ENCODE measurements around the gene U2AF1L4.

U2AF1L4 gene

GRCh38 chr19:35704218-35704617, 41.0 kb downstream of the U2AF1L4 start, which contains the start of gene ZBTB32:
TSS of gene ZBTB32 (plus strand) at chr19:35704558. CDS start at chr19:35714627, 10,069 bp downstream.
- ATAC-seq: no peak

- no peak for ATAC-seq
Observed at GRCh38 chr19:35703343-35703742, 41.9 kb downstream of the U2AF1L4 start.

DNA sequence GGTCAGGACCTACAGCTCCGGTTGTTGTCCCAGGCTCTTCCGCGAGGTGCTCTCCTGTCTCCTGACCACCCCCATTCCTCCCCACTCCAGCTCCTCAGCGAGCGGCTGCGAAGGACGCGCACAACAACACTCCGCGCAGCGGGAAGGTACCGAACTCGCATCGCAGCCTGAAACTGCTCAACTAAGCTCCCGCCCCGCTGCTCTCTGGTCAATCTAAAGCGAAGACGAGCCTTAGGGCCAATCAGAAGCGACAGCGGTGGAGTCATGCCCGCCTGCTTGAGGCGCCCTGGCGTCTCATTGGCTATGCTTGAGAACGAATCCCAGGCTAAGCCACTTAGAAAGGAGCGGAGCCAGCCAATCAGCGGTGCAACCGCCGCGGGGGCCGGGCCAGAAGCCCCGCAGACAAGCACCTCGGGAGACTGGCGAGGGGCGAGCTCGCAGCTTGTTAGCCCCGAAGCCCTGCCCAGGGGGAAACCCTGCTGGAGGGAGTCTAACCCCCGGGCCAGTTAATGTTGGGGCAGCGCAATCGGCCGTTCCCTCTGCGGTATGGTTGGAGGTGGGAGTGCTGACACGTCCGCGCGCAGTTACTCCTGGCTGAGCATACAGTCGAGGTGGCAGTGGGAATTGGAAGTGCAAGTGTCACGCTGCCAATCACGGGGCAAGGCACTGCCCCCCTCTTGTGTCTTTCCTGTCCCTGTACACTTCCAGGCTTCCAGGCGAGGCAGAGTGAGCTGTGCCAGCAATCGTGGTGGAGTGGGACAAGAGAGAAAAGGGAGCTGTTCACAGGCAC, 42.8 kb downstream of the U2AF1L4 start:
- peak; percentile 100 for ATAC-seq

DNA sequence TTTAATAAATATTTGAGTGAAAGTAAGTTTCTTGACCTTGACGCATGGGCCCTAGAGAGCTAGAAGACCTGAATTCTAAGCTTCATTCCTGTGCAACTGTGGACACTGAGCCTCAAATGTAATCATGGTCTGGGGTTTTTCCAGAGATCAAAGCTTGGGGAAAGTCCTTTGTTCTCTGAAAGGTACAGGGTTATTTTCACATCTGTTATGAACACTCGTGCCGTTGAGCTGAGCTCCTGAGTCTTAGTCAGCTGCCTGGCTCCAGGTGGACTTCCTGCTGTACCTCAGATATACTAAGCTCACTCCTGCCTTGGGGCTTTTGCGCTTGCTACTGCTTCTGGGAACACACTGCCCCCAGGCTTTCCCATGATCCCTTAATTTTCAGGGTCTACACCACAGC, 48.4 kb downstream of the U2AF1L4 start:
- ATAC-seq: peak; percentile 31 to 33

DNA sequence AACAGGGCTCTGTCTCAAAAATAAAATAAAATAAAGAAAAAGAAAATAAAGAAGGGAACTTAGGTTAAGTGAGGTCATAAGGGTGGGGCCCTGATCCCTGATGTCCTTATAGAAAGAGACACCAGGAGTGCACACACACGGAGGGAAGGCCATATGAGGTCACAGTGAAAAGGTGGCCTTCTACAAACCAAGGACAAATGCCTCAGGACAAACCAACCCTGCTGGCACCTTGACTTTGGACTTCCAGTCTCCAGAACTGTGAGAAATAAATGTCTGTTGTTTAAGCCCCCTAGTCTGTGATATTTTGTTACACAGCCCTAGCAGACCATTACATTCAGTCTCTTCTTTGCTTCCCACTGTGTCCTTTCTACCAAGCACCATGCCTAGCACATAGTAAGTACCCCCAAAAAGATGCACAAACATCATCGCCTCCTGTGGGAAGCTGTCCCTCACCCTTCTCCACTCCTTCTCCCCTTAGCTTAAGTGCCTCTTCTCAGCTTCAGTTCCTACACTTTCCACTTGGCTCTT, 49.3 kb downstream of the U2AF1L4 start:
- no peak for ATAC-seq

- peak; percentile 99 to 100 for ATAC-seq
Observed at GRCh38 chr19:35693835-35694599, 51.2 kb downstream of the U2AF1L4 start.

GRCh38 chr19:35693422-35693821, 51.8 kb downstream of the U2AF1L4 start:
- ATAC-seq: peak in 1 of 2 donors; percentile 7
